Activated CD8-positive, alpha-beta memory T cell treated with anti-CD3 and anti-CD28 coated beads, Interleukin-2, amount 50 U/mL, for 4 hours (primary cell): Measurements from ENCODE around the gene TRIM51G.
"Not testable (repeated sequence)": the region's sequence is repeated elsewhere in the genome, so short reads cannot be mapped to it uniquely, and the experiment has no call there.

Experiments
- DNase-seq: peaks from one replicate; pipeline ENCODE4 v3.0.0-alpha.2; 2020

TRIM51G gene

GRCh38 chr11:48983785-48984184, at the start of gene TRIM51G:
TRIM51G (minus strand) TSS chr11:48983885; CDS start chr11:48981695, 2,190 bp downstream.
- DNase-seq, result not testable (repeated sequence)

GRCh38 chr11:49028523-49028922, 44.8 kb upstream of the TRIM51G start, which contains the start of gene TRIM49B:
TRIM49B (plus strand) TSS chr11:49028823; CDS start chr11:49031600, 2,777 bp downstream.
- DNase-seq, result not testable (repeated sequence)

- DNase-seq, result not testable (repeated sequence)
Observed at GRCh38 chr11:48968592-48968991, 15.1 kb downstream of the TRIM51G start.

- not testable (repeated sequence) for DNase-seq
Observed at GRCh38 chr11:48955315-48956049, 28.2 kb downstream of the TRIM51G start.

GRCh38 chr11:48945796-48946195, 37.9 kb downstream of the TRIM51G start:
- DNase-seq, result not testable (repeated sequence)
